HG02870 (cell line): ENCODE results near the gene ISM2.

Source experiments
- ATAC-seq: cut with Tn5 transposase; IDR thresholded peaks from one replicate; pipeline ENCODE4 v1.9.1; 2021; ENCODE audit warnings: mild to moderate bottlenecking, moderate library complexity; ENCODE audit not compliant: unreplicated experiment

Gene ISM2

DNA sequence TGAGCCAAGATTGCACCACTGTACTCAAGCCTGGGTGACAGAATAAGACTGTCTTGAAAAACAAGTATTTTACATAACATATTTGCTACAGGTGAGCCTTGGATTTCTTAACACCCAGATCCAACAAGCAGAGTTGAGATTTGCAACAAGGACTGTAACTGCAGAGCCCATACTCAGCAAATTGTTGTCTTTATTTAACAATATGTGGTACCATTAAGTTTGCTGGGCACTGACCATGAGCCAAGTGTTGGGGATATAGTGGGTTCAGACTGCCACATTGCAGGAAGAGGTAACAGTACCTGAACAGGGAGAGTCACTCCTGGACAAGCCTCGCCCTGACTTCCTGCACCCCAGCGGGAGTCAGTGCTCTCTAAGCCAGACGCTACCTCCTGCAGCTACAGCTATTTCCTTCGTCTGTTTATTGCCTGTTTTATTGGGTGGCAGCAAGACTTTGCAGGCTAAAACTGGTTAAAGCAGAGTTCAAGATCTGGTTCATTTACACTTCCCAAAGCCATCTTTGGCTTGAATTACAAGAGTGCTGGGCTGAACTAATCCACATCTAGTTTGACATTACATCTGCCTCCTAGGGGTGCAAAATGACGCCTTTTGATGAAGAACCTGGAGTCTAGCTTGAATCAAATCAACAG lies 28.3 kb downstream of the ISM2 start:
- no peak for ATAC-seq

DNA sequence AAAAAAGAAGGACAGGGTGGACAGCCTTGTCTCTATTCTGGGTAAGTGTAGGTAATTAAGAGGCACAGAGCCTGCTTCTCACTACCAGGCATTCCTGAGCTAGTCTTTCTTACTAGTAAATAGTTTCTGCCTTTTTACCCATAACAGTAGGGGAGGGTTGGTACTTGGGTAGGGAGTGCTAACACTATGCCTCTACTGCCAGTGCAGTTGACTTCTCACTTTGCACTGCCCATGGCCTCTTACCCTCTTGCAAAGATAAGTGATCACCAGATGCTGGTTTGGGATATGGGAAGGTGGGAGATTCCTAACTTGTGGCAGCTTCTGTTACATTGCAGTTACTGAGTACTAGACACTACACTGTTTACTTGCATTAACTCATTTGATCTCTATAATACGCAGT lies 29.1 kb downstream of the ISM2 start:
- no peak for ATAC-seq

- no peak for ATAC-seq
These were observed 29.5 kb downstream of the ISM2 start for GRCh38 chr14:77469067-77469505.

- ATAC-seq: no peak
These were observed 30.8 kb downstream of the ISM2 start for GRCh38 chr14:77467801-77468200.

GRCh38 chr14:77459072-77459723 lies 39.4 kb downstream of the ISM2 start:
- ATAC-seq: no peak

DNA sequence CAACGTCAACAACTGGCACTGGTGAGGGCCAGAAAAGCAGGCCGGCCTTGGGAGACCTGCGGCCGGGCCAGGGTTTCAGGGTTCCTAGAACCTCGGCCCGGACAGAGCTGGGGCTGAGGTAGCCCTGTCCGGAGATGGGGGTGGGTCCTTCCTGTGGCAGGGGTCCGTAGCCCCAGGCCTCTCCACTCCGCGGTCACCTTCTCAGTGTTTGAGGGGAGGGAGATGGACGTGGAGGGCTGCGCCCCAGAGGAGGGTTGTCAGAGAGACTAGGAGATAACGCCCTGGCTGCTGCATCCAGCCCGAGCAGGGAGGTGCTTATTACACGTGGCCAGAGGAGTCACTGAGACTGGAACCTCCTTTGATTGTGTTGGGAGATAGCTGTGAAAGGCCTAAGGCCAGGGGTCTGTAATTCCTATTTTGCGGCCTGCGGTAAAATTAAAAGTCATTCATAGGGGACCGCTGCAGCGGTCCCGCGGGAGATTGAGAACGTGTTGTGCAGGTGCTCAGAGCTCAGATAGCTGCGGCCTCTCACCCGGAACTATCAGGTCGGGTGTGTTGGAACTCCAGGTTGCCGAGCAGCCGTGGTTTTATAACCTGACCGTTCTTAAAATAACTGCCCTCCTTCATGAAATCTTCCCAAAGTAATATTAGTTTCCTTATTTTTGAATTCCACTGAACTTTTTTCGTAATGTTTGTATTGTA lies 40.2 kb downstream of the ISM2 start:
- peak; percentile 18 for ATAC-seq

- peak; percentile 92 for ATAC-seq
These were observed 40.9 kb downstream of the ISM2 start, which contains the start of the genes AHSA1 and VIPAS39 for GRCh38 chr14:77457522-77458248. TSS of gene AHSA1 (plus strand) at chr14:77458093. CDS start at chr14:77458190, 97 bp downstream. TSS of gene VIPAS39 (minus strand) at chr14:77457601. CDS start at chr14:77454102, 3,499 bp downstream.

GRCh38 chr14:77457115-77457521 lies 41.5 kb downstream of the ISM2 start:
- ATAC-seq: no peak

GRCh38 chr14:77455966-77456640 lies 42.5 kb downstream of the ISM2 start:
- ATAC-seq: no peak

GRCh38 chr14:77442196-77442595 lies 56.4 kb downstream of the ISM2 start:
- ATAC-seq: no peak

DNA sequence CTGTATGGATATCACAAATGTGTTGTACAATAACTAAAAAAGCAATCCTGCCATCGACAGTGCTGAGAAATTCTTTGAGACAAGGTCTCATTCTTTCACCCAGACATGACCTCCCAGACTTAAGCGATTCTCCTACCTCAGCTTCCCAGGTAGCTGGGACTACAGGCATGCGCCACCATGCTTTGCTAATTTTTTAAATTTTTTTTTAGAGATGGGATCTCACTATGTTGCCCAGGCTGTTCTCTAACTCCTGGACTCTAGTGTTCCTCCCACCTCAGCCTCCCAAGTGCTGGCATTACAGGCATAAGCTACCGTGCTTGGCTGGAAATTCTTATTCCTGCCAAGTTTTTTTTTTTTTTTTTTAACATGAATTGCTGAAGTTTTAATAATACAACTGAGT lies 58.8 kb downstream of the ISM2 start:
- no peak for ATAC-seq

DNA sequence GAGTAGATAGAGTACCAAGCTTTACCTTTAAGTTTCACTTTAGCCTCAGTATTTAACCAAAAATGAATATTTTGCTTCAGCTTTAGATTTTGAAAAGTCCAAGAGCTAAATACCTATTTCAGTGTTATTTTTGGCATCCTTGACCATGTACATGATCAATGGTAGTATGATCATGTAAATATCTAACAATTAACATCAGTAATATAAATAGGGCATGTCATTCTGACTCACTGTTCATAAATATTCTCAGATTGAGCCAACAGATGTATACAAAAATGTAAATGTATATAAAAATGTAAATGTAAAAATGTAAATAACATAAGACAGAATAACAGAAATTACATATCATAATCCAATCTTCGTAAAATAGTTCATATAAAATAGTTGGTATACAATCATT lies 60.0 kb downstream of the ISM2 start:
- ATAC-seq: no peak

DNA sequence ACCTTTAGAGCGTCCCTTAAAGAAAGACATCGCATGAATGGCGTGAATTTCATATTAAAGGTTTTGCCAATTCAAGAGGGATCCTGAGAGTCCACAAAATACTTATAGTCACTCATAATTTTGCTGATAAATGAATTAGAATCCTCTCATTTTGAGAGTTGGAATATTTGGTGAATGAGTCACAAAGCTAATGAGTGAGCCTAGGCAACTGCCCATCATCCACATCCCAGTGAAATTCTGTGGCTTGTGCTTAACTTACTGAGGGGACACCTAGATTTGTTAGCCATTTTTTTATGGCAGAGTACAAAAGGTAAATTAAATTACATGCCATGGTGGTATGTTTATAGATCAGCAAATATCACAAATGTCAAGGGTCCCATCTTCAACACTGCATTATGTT lies 62.6 kb downstream of the ISM2 start:
- no peak for ATAC-seq

- ATAC-seq: no peak
These were observed 72.2 kb downstream of the ISM2 start for GRCh38 chr14:77426396-77426795.

- no peak for ATAC-seq
These were observed 73.8 kb downstream of the ISM2 start for GRCh38 chr14:77424862-77425261.
